Activated CD8-positive, alpha-beta memory T cell treated with anti-CD3 and anti-CD28 coated beads, Interleukin-2, amount 50 U/mL, for 24 hours (primary cell): Measurements from ENCODE around the gene DNA2.

Source experiments
- DNase-seq: peaks from one replicate; pipeline ENCODE4 v3.0.0-alpha.2; 2020; ENCODE audit errors: extremely low read depth

The DNA2 gene

DNA sequence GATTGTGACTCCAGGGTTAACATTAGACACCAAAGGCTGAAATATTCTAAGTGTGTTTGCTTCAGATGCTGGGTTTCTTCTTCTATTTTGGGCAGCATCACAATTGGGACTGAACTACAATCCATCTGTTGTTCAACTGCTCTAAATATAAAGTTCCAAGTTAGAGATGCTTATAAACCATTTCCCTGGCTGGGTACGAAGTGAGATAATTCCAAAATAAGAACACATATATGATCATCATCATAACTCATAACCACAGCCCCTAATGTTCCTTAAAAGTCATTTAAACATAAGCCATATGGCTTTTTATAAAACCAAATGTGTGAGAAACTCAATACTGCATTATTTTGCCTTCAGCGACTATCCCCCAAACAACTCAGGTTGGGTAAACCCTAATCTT is 28.8 kb downstream of the DNA2 start:
- no peak for DNase-seq

DNA sequence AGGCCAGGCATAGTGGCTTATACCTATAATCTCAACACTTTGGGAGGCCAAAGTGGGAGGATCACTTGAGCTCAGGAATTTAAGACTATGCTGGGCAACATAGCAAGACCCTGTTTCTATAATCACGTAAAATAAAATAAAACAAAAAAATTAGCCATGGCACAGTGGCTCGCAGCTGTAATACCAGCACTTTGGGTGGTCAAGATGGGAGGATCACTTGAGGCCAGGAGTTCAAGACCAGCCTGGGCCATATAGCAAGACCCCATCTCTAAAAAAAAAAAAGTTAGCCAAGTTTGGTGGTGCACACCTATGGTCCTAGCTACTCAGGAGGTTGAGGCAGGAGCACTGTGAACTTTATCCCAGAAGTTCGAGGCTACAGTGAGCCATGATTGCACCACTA is 30.9 kb downstream of the DNA2 start:
- DNase-seq = no peak

DNA sequence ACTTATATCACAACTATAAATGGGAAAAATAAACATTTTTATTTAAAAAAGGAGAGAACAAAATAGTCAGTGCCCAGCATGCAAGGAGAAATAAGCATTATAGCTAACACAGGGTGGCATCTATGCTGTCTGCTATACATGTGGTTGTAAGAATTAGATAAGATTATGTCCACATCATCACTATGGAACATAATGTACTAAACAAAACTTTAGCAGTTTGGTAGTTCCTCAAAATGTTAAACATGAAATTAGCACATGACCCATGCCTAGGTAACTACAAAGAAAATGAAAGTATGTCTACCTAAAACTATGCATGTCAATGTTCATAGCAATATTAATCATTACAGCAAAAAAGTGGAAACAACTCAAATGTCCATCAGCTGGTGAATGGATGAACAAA is 36.0 kb downstream of the DNA2 start:
- no peak for DNase-seq

DNA sequence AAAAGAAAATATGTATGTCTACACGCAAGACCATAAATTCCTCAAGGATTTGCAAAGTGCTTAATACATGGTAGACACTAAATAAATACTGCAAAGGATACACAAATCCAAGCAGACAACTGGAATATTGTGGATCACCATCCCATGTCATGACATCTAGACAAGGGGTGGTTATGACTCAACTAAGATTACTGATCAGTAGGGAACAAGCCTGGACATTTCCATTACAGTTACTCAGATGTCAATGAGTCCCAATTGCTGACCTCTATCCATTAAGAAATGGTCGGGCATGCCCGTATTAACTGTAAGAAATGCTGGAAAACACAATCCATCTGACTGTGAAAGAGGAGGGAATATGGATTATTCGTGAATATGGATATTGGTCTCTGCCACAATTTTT is 37.1 kb downstream of the DNA2 start:
- DNase-seq = no peak

DNA sequence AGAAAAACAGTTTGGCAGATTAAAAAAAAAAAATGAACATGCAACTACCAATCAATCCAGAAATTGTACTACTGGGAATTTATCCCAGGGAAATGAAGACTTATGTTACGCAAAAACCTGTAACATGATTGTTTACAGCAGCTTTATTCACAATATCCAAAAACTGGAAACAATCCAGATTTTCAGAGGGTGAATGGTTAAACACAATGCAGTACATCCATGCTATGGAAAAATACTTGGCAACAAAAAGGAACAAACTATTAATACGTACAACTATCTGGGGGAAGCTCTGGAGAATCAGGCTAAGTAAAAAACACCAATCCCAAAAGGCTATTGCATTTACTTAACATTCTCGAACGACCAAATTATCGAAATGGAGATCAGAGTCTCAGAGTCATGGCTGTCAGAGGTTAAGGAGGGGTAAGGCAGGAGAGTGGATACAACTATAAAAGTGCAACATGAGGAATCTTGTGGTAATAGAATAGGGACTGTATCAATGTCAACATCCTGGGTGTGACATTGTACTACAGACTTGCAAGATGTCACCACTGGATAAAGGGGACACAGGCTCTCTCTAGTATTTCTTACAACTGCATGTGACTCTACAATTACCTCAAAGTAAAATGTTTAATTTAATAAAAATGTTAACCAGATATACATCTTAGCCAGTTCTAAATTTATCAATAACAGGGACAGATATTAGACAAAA is 43.2 kb downstream of the DNA2 start:
- no peak for DNase-seq

DNA sequence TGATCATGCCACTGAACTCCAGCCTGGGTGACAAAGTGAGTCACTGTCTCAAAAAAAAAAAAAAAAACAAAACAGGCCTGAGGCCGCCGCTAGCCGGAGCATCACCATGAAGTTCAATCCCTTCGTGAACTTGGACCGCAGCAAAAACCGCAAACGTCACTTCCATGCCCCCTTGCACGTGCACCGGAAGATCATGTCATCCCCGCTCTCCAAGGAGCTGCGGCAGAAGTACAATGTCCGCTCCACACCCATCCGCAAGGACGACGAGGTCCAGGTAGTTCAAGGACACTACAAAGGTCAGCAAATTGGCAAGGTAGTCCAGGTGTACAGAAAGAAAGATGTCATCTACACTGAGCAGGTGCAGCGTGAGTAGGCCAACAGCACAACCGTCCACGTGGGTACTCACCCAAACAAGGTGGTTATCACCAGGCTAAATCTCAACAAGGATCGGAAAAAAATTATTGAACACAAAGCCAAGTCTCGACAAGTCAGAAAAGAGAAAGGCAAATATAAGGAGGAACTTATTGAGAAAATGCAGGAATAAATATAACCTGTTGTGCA is 47.2 kb downstream of the DNA2 start:
- no peak for DNase-seq

DNA sequence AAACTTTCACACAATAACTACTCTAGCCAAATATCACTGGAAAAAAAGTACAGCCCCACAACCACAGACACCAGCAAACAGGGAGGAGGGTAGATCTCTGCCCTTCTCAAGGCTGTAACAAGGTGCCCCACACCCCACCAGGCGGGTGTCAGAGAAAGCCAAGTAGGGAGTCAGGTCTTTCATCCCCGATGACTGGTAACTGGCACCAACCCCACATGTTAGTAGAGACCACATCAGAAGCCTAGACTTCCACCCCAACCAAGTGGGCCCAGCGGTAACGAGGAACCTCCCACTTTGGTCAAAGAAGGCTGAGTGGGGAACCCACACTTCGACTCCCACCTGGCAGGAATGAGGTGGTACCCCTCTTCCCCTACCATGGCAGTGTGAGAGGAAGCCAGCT is 48.3 kb downstream of the DNA2 start:
- peak; percentile 2 for DNase-seq

DNA sequence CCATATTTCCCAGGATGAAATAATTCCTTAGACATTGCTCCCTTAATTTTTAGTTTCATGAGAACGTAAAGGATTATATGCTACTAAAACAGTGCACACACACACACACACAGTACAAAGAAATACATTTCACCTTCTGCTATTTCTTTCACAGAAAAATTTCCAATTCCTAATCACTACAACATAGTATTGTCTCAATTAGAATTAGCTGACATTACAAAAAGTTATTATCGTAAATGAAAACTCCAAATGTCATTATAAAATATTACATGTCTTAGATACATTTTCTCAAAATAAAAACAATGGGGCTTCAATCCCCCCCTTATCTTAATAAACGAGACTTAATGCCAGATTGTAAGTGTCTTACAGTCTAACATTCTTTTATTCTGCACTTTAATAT is 52.4 kb downstream of the DNA2 start:
- no peak for DNase-seq

DNA sequence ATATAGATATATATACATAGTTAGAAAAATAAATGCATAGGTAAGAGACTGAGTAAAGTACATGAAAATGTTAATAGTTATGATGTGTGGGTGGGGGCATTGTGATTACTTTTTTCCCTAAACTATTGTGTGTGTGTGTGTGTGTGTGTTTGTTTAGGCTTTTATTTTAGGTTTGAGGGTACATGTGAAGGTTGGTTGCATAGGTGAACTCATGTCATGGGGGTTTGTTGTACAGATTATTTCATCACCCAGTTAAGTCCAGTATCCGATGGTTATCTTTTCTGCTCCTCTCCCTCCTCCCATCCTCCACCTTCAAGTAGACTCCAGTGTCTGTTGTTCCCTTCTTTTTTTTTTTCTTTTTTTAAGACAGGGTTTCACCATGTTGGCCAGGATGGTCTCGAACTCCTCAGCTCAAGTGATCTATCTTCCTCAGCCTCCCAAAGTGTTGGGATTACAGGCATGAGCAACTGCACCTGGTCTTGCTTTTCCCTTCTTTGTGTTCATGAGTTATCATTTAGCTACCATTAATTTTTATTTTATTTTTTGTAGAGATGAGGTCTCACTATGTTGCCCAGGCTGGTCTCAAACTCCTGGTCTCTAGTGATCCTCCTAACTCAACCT is 62.8 kb downstream of the DNA2 start:
- no peak for DNase-seq

DNA sequence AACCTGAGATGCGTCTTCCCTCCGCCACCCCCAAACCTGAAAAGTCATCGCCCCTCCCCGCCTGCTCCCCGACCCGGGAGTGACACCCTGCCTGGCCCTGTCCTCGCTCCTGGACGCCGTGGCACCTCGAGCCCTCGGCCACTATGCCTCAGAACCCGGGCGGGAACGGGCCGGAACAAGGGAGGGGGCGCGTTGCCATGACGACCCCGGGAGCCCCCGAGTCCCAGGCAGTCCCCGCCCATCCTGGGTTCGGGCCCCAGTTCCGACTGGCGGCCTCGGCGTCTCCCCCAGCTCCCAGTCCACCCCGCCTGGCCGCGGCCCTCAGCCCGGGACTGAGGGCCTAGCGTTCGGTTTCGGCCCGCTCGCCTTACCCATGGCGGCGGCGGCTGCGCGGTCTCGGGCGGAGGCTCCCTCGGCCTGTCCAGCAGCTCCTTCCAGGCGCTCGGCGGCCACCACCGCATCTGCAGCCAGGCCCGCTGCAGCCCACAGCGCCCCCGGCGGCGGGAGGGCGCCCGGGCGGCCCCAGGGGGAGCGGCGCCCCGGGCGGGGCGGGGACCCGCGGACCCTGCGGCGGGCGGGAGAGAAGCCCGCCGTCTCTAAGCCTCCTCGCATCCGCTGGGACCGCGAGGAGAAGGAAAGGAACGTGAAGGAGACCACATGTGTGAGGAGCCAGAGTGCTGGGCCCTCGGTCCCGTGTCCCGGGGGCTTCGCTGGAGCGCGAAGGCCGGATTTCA is 64.8 kb downstream of the DNA2 start, which contains the start of gene RUFY2:
RUFY2 (minus strand) TSS at position 463 of the 734 bp plus-strand sequence; CDS start at position 375, 88 bp downstream.
- peak; percentile 28 for DNase-seq

DNA sequence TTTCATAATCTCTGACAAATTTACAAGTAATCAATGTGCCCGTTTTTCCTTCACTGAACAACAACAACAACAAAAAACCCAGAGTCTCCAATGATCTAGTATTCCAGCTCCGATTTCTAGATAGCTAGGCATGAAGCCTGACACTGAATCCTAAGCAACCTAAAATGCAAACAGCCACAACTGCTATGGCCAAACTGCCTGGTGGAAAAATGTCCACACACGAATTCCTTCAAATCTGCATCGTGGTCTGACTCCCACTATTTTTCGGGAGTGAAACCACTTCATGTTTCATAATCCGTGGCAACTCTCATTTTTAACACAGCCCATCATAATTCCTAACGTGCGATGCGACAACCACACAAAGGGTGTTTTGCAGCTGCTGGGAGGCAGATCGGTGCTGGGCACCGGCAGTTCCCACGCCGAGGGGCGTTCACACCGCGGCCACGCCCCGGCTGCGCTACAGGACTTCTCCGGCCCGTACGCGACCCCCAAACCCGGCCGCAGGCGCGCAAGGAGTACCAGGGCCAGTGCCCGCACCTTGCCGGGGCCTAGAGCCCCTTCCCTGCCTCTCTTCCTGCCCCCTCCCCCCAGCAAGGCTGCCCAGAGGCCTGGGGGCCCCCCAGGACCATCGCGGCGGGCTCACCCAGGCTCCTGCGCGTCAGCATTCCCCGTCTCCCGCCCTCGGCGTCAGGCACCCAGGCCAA is 65.5 kb downstream of the DNA2 start:
- DNase-seq = no peak

DNA sequence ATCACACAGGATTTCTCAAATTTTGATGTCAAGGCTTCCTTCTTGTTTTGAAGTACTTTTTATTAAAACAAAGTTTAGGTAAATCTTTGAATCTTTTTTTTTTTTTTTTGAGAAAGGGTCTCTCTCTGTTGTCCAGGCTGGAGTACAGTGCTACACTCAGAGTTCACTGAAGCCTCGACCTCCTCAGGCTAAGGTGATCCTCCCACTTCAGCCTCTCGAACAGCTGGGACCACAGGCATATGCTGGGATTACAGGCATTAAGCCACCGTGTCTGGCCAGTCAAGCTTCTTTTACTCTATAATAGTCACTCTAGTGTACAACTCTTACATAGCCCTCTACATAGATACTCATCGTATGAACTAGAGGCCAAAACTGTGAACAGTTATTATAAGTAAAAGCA is 68.1 kb downstream of the DNA2 start:
- DNase-seq = no peak

DNA sequence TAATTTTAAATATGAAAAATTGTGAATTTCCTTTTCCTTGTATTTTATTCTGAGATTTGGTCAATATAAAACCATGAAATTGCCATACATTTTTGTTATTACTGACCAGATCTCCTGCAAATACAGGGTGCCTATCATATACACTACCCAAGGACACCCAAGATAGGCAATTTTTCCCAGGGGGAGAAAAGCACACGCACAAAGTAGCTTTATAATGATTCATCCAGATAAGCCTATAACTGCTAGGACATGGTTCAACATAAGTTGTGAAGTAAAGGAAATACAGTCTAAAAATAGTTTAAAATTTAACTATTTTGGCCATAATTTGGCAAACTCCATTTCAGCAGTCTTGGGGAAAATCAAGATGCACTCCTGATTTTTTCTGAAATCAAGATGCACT is 69.5 kb downstream of the DNA2 start:
- DNase-seq = no peak

DNA sequence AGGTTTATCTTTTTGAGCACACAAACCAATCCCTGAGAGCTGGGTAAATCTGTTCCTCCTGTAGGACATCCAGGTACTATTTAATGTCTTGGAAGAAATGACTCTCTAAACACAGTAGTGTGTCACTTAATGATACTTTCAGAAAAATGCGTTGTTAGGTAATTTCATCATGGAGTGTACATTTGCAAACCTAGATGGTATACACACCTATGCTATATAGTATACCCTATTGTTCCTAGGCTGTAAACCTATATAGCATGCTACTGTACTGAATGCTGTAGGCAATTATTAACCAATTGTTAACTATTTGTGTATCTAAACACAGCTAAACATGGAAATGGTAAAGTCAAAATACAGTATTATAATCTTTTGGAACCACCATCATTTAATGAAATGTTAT is 74.8 kb downstream of the DNA2 start:
- no peak for DNase-seq

DNA sequence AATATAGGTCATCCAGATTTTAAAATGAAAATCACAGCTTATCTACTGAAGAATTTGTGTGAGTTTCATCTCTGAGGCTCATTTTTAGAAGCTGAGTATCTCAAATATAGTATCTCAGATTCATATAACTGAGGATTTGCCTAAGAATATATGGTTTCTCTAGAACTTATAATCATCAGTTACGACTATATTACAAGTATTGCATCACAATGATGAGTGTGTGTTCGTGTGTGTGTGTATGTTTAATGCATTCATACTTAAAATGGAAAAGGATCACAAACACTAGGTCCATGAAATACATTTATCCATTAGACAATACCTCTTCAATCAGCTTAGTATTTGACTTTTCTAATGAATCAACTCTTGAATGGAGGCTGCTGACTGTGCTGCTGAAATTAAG is 86.0 kb downstream of the DNA2 start:
- no peak for DNase-seq

DNA sequence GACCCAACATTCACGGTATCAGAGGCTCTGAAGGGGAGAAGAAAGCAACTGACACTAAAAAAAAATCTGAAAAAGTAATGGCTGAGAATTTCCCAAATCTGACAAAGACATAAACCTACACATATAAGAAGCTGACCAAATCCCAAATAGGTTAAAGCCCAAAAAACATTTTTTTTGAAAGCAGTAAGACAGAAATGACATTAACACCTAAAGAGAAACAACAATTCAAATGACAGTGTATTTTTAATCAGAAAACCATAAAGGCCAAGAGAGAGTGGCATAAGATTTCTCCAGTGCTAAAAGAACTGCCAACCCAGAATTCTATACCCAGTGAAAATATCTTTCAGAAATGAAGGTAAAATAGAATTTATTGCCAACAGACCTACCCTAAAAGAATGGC is 100.2 kb downstream of the DNA2 start:
- DNase-seq = no peak

DNA sequence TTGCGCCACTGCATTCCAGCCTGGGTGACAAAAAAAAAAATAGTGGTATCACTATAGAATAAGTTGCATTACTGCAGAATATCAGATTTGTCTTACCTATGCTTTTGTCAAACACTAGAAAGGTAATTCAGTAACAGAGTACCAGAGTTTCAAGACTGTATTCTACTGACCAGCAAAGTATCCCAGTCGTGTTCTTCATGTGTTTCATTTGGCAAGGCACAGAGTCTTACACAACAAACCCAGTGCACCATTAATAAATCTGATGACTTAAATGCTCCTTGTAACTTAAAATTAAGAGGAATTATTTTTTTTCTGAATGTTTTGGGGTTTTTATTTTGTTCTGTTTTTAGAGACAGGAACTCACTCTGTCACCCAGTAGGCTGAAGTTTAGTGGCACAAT is 104.7 kb downstream of the DNA2 start:
- no peak for DNase-seq

DNA sequence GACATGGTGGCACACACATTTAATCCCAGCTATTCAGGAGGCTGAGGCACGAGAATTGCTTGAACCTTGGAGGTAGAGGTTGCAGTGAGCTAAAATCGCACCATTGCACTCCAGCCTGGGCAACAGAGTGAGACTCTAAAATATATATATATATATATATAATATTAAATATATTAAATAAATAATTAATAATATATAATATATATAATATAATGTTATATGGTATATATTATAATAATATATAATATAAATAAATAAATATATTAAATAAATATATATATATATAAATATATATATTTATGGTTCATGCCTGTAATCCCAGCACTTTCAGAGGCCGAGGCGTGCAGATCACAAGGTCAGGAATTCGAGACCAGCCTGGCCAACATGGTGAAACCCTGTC is 105.2 kb downstream of the DNA2 start:
- no peak for DNase-seq

DNA sequence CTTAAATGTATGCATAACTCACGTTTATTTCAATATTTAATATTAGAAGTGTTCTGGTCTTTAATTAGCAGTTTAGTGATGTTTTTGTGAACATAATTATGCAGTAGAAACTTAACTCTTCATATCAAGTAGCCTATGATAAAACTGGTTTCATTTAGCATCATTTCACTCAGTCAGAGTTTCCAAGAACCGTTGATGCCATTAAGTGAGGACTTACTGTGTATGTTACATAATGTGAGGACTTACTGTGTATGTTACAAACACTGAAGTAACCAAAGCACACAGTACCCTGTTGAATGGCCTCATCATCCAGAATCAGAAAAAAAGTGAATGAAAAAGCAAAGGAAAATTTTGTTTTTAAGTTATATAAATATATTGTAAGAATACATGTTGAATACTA is 106.2 kb downstream of the DNA2 start:
- DNase-seq = no peak

DNA sequence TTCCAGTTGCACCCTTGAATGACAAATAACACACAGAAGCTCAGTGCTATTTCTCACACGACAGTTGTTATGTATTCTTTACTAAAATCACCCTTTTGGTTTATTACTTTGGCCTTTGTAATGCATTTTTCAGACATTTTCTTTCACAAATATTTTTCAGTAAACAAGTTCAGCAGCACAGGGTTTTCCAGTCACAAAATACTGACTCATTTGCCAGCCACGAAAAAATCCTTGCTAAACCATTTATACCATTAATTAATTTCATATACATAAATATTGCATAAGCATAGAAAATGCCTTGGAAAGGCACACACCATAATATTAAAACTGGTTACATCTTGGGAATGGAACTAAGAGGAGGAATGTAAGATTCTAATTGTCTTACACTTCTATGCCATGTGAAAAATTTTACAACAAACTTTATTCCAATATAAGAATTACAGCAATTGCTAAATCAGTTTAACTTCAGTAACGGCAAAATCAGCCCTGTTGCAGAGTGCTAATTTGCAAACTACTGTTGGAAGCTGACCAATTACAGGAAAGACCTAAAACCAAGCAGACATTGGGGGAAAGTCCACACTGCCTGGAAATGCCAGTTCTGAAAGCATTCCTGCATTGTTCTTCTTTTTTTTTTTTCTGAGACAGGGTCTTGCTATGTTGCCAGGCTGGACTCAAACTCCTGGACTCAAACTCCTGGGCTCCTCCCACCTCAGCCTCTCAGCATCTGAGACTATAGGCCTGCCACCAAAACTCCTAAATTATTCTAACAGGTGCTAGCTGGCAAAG is 107.5 kb downstream of the DNA2 start:
- no peak for DNase-seq
